GM12878 (cell line): Measurements from ENCODE around the gene SNPH. TPM values are rescaled to one million over a fixed set of nuclear protein-coding genes. Genes with fewer than 3 reads are reported as not detected.
A peak's percentile ranks its signal among the peaks of the same experiment; 100 is the strongest.

ENCODE experiments used
- ATAC-seq: fragments of 200-7000 bp; cut with Tn5 transposase; 3 replicates; pipeline ENCODE4 v1.9.1; 2020; ENCODE audit warnings: mild to moderate bottlenecking, moderate library complexity
- BruUV-seq: library from RNA; stranded (reverse); fragments of 400-500 nt; replicated peaks from 2 replicates; lab custom pipeline; 2021; lab: Mats Ljungman, UMichigan
- CTCF ChIA-PET: fragments of 300-600 bp; sonication (Branson Sonifier 250); formaldehyde crosslinking; extraction: SDS; loops from one replicate; lab custom pipeline; 2021; ENCODE audit warnings: inconsistent platforms; lab: Yijun Ruan, JAX
- POLR2A ChIA-PET: fragments of 350-600 bp; formaldehyde crosslinking; extraction: SDS; loops from one replicate; lab custom pipeline; 2021; ENCODE audit warnings: inconsistent platforms; lab: Charles Lee
- RAD21 ChIA-PET: fragments of 300-600 bp; sonication (Branson Sonifier 250); formaldehyde crosslinking; loops from one replicate; lab custom pipeline; 2023; ENCODE audit warnings: antibody characterized with exemption; ENCODE audit not compliant: unreplicated experiment; lab: Charles Lee
- SMC1A ChIA-PET: fragments of 300-600 bp; sonication (Branson Sonifier 250); formaldehyde crosslinking; loops from one replicate; lab custom pipeline; 2023; ENCODE audit not compliant: unreplicated experiment, uncharacterized antibody; lab: Charles Lee
- DNase-seq: peaks from one replicate; pipeline ENCODE4 v3.0.0-alpha.2; 2011; ENCODE audit warnings: low read depth, low spot score
- FAIRE-seq: peaks from 3 replicates; lab custom pipeline; 2011; peaks lifted over from hg19 to GRCh38; lab: Jason Lieb, UNC
- H2AFZ ChIP-seq: 2 replicates; pipeline ENCODE4 v1.6.0; 2011; ENCODE audit warnings: low read depth, low read length, control low read depth; ENCODE audit not compliant: control insufficient read depth
- H3K27ac ChIP-seq: 2 replicates; pipeline ENCODE4 v1.5.1; 2011; ENCODE audit warnings: control low read depth; ENCODE audit not compliant: control insufficient read depth, insufficient read depth
- H3K27me3 ChIP-seq, 2 experiments: replicated peaks in 1 of 2; 2 replicates each; pipeline versions ENCODE4 v1.6.0 to v1.6.1; 2011; ENCODE audit warnings: low read length in 1 of 2; ENCODE audit not compliant: control insufficient read depth in 2 of 2, insufficient read depth in 2 of 2
- H3K36me3 ChIP-seq, 2 experiments: 2 replicates each; pipeline ENCODE4 v1.5.1; 2011; ENCODE audit warnings: low read length in 1 of 2; ENCODE audit not compliant: control insufficient read depth in 2 of 2, insufficient read depth in 2 of 2
- H3K4me1 ChIP-seq: 2 replicates; pipeline ENCODE4 v1.6.1; 2011; ENCODE audit warnings: mild to moderate bottlenecking, low read length, moderate library complexity, mixed read lengths; ENCODE audit not compliant: control insufficient read depth, insufficient read depth
- H3K4me2 ChIP-seq: 2 replicates; pipeline ENCODE4 v1.6.0; 2011; ENCODE audit warnings: control low read depth; ENCODE audit not compliant: control insufficient read depth, insufficient read depth
- H3K4me3 ChIP-seq: fragments of 200-600 bp; sonication (generic); 2 replicates; pipeline ENCODE4 v1.5.1; 2016
- H3K79me2 ChIP-seq: 2 replicates; pipeline ENCODE4 v1.6.0; 2011; ENCODE audit warnings: low read length; ENCODE audit not compliant: control insufficient read depth, insufficient read depth
- H3K9ac ChIP-seq: 2 replicates; pipeline ENCODE4 v1.8.0; 2011; ENCODE audit warnings: low read length, control low read depth, mixed read lengths; ENCODE audit not compliant: control insufficient read depth, insufficient read depth
- H3K9me3 ChIP-seq: replicated peaks from 3 replicates; pipeline ENCODE4 v1.5.1; 2011; ENCODE audit warnings: mild to moderate bottlenecking, low read length; ENCODE audit not compliant: control insufficient read depth, insufficient read depth
- H4K20me1 ChIP-seq: 2 replicates; pipeline ENCODE4 v1.6.0; 2011; ENCODE audit not compliant: control insufficient read depth, insufficient read depth
- BCL11A ChIP-seq: IDR thresholded peaks from 2 replicates; pipeline ENCODE4 v1.6.1; 2011; ENCODE audit warnings: low read depth, low read length
- EED ChIP-seq: sonication (generic); IDR thresholded peaks from 2 replicates; pipeline ENCODE4 v1.6.1; 2016; ENCODE audit warnings: antibody characterized with exemption, low read depth
- EP300 ChIP-seq, 2 experiments: fragments of 150-350 bp in 1 of 2; IDR thresholded peaks; 2 replicates each; pipeline ENCODE4 v1.6.1; 2011 to 2012; ENCODE audit warnings: low read depth in 2 of 2, low read length in 2 of 2, borderline replicate concordance in 1 of 2, improper control_type of control experiment in 1 of 2, inconsistent platforms in 1 of 2; ENCODE audit not compliant: control insufficient read depth in 1 of 2
- NR2C2 ChIP-seq: IDR thresholded peaks from 2 replicates; pipeline ENCODE4 v1.6.1; 2011; ENCODE audit warnings: borderline replicate concordance, low read depth; ENCODE audit not compliant: control insufficient read depth, insufficient read length
- PAX5 ChIP-seq: IDR thresholded peaks from 2 replicates; pipeline ENCODE4 v1.6.1; 2011; ENCODE audit warnings: low read depth, low read length, borderline replicate concordance
- PAX8 ChIP-seq: fragments of 450-650 bp; IDR thresholded peaks from 2 replicates; pipeline ENCODE4 v1.6.1; 2017; ENCODE audit warnings: mild to moderate bottlenecking, moderate library complexity
- SP1 ChIP-seq: IDR thresholded peaks from one replicate; pipeline ENCODE4 v1.6.1; 2011; ENCODE audit warnings: low read depth, low read length
- SUPT20H ChIP-seq: IDR thresholded peaks from 2 replicates; pipeline ENCODE4 v1.6.1; 2011; ENCODE audit warnings: low read depth, mild to moderate bottlenecking, low read length, moderate library complexity, borderline replicate concordance; ENCODE audit not compliant: control insufficient read depth
- TCF12 ChIP-seq: IDR thresholded peaks from 2 replicates; pipeline ENCODE4 v1.6.1; 2011; ENCODE audit warnings: low read depth, mild to moderate bottlenecking, low read length
- ZZZ3 ChIP-seq: IDR thresholded peaks from 2 replicates; pipeline ENCODE4 v1.6.1; 2011; ENCODE audit warnings: low read depth; ENCODE audit not compliant: control insufficient read depth, insufficient read length
- WGBS: methylation state at CpG from one replicate; pipeline ENCODE4 v1.1.6; 2016; ENCODE audit warnings: low lambda C conversion rate; ENCODE audit not compliant: insufficient replicate concordance, insufficient coverage; ENCODE audit errors: missing lambda C conversion rate; 5-methylcytosine and 5-hydroxymethylcytosine counted together
- in situ Hi-C: fragments of 300-500 bp; cut with MboI; formaldehyde crosslinking; loops from 9 replicates; pipeline ENCODE4 v1.14.3; 2018; ENCODE audit warnings: mixed read lengths
- intact Hi-C: fragments of 100-400 bp; cut with micrococcal nuclease; formaldehyde crosslinking; loops from one replicate; pipeline ENCODE4 v1.14.2; 2022; ENCODE audit not compliant: unreplicated experiment
- polyA plus RNA-seq, 11 experiments: library from polyadenylated mRNA; depleted of rRNA in 4 of 11; unstranded in 6 of 11; stranded (reverse) in 5 of 11; fragments of >200 nt; fragmentation: Nextera tagmentation in 4 of 11; fragmentation: Illumina TruSeq in 1 of 11; extraction: Ambion mirVana in 4 of 11; extraction: Trizol in 1 of 11; gene quantifications; 1 replicate in 1 of 11; 2 replicates in 10 of 11; pipeline versions ENCODE4 v1.2.1 to v1.2.3, GENCODE V29; 2011 to 2016; ENCODE audit warnings: inconsistent platforms in 2 of 11, missing spikeins in 2 of 11, low read depth in 1 of 11
- total RNA-seq, 4 experiments: library from RNA; depleted of rRNA in 3 of 4; stranded (reverse); fragments of >200 nt in 3 of 4; fragmentation: Illumina TruSeq in 1 of 4; extraction: Trizol in 1 of 4; gene quantifications; 2 replicates each; pipeline versions ENCODE4 v1.2.1 to v1.2.3, GENCODE V29; 2013 to 2021
- TF ChIP-seq, protein P1 (sequence below): fragments of 450-650 bp; IDR thresholded peaks from 2 replicates; pipeline ENCODE4 v1.6.1; 2017; ENCODE audit warnings: mild to moderate bottlenecking, moderate library complexity

Gene SNPH
- total and polyA plus RNA-seq, 10 of the 15 experiments (the other 5 are each of a cell fraction or from before 2014, with no cell fraction given), result 0.02 to 0.45 (median 0.34) TPM; not detected in 2

DNA sequence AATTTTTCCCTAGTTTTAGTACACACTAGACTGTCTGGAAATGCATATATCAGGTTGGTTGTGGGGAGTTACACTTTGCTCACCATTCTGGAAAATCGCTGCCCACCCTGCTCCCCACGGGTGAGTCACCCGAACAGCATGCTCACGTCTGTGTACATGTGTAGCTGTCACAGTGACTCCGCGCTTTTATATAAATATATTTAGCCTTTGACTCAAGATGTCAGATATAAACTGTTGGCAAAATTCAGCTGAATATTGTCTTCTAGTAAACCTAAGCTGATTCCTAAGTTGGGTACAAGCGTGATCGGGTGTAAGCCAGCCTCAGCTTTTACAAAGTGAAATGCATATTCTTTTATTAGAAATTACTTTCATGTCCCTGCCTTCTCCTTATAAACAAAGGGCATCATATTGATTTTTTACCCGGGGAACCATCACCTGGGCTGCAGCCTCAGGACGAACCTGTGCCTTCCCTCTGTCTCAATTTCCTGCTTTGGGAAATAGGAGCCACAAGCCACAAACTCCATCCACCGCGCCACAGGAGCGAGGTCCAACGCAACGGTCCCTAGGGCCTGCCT, 58.6 kb downstream of the SNPH start:
- TF ChIP-seq NR2C2, result no peak
- TF ChIP-seq SUPT20H, result no peak
- TF ChIP-seq TCF12, result no peak
- 0 out of 2 replicates have a peak, but pooled peaks have one; percentile 42 for TF ChIP-seq EED
- TF ChIP-seq PAX5, result peak; percentile 31; the same call in 1 of the 2 replicates
- TF ChIP-seq ZZZ3, result no peak
- TF ChIP-seq BCL11A, result 0 out of 2 replicates have a peak, but pooled peaks have one; percentile 29
- no peak for TF ChIP-seq SP1
- 0 out of 4 replicates have a peak, but pooled peaks of 1 of the 2 experiments have one; percentile 8 for TF ChIP-seq EP300 (IDR thresholded peaks at IDR 0.05; ENCODE audit: borderline replicate concordance in 1 of 2, control insufficient read depth in 1 of 2, low read depth in 2 of 2, low read length in 2 of 2)
- TF ChIP-seq, protein P1, sequence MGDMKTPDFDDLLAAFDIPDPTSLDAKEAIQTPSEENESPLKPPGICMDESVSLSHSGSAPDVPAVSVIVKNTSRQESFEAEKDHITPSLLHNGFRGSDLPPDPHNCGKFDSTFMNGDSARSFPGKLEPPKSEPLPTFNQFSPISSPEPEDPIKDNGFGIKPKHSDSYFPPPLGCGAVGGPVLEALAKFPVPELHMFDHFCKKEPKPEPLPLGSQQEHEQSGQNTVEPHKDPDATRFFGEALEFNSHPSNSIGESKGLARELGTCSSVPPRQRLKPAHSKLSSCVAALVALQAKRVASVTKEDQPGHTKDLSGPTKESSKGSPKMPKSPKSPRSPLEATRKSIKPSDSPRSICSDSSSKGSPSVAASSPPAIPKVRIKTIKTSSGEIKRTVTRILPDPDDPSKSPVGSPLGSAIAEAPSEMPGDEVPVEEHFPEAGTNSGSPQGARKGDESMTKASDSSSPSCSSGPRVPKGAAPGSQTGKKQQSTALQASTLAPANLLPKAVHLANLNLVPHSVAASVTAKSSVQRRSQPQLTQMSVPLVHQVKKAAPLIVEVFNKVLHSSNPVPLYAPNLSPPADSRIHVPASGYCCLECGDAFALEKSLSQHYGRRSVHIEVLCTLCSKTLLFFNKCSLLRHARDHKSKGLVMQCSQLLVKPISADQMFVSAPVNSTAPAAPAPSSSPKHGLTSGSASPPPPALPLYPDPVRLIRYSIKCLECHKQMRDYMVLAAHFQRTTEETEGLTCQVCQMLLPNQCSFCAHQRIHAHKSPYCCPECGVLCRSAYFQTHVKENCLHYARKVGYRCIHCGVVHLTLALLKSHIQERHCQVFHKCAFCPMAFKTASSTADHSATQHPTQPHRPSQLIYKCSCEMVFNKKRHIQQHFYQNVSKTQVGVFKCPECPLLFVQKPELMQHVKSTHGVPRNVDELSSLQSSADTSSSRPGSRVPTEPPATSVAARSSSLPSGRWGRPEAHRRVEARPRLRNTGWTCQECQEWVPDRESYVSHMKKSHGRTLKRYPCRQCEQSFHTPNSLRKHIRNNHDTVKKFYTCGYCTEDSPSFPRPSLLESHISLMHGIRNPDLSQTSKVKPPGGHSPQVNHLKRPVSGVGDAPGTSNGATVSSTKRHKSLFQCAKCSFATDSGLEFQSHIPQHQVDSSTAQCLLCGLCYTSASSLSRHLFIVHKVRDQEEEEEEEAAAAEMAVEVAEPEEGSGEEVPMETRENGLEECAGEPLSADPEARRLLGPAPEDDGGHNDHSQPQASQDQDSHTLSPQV, result no peak
- no peak for TF ChIP-seq PAX8
- DNase-seq (no peak), ATAC-seq (no peak), FAIRE-seq (no peak)
- Histone ChIP-seq H3K4me1 (peaks cover 30% of the 10 kb centered on the region), H3K4me3 (peak overlapping the region; percentile 90; the same call in 1 of the 2 replicates), H3K4me2 (peak overlapping the region; percentile 67), H4K20me1 (no peaks in the 10 kb centered on the region), H3K27me3 (no peaks in the 10 kb centered on the region), H3K79me2 (peaks cover 43% of the 10 kb centered on the region), H3K9ac (peak overlapping the region; percentile 9; the same call in 1 of the 2 replicates), H3K27ac (peak overlapping the region; percentile 5; the same call in 1 of the 2 replicates), H3K9me3 (no peaks in the 10 kb centered on the region; the same call in 2 of the 3 replicates), H2AFZ (peak overlapping the region; percentile 59), H3K36me3 (no peaks in the 10 kb centered on the region)
- RAD21 ChIA-PET, result interaction anchor here (1.7 kb wide), 2 partner anchors 67 to 112 kb away, joined by 5 to 11 read pairs; no protein-coding TSS in a partner anchor
- no TSS peak for BruUV-seq
- in situ Hi-C loops (no loop called here), intact Hi-C loops (loop anchor here (2.0 kb wide), 2 partner anchors 52 to 64 kb away; no protein-coding TSS in a partner anchor)
- 4% methylated on average over 15 of the region's 15 CpGs for whole genome bisulfite sequencing
- POLR2A ChIA-PET, result interaction anchor here (1.1 to 7.0 kb wide), 3 partner anchors 20 to 66 kb away, joined by 3 to 76 read pairs (median 6); partner anchors contain the start of gene FKBP1A
- SMC1A ChIA-PET, result interaction anchor here (0.7 to 2.9 kb wide), 8 partner anchors 9 to 143 kb away, joined by 3 to 11 read pairs (median 4); partner anchors contain the start of gene FKBP1A
- CTCF ChIA-PET, result interaction anchor here (0.9 to 7.6 kb wide), 8 partner anchors 10 to 179 kb away, joined by 3 to 55 read pairs (median 4); partner anchors contain the start of gene FKBP1A
